ENCODE results near the gene IGF1R.
"Not testable (repeated sequence)": the region's sequence is repeated elsewhere in the genome, so short reads cannot be mapped to it uniquely, and the experiment has no call there.

Gene IGF1R

GRCh38 chr15:98998279-98998678, 349.9 kb downstream of the IGF1R start:
- no peak for DNase-seq (ENCODE audit: low spot score)

DNA sequence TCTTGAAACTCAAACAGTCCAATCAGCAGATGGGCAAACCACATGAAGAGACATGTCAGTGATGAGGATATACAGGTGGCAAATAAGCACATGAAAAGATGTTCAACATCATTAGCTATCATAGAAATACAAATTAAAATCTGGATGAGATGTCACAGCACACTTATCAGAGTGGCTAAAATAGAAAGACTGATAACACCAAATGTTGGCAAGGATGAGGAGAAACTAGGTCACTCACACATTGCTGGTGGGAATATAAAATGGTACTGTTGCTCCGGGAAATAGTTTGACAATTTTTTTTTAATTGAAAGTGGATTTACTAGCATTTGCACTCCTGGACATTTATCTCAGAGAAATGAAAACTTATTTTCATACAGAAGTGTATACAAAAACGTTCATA, 350.9 kb downstream of the IGF1R start:
- no peak for DNase-seq (ENCODE audit: low spot score)

GRCh38 chr15:99002226-99002625, 353.9 kb downstream of the IGF1R start:
- DNase-seq (ENCODE audit: low spot score): no peak

DNA sequence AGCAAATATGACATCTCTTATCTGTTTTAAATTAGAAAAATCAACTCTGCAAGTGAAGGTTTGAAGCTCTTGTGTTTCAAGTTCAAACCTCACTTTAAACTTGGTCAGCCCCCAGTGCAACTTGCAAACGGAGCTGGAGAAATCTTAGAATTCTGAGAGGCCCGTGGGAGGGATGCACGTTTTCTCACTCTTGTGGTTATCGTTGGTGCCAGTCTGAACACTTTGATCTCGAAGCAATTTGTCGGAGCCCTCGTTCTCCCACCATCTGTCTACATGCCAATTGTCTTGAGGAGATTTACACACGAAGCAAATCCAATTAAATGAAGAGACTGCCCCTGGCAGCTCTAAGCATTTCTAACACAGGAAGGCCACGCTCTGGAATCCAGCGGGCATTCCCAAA, 355.0 kb downstream of the IGF1R start:
- DNase-seq (ENCODE audit: low spot score): not testable (repeated sequence)

DNA sequence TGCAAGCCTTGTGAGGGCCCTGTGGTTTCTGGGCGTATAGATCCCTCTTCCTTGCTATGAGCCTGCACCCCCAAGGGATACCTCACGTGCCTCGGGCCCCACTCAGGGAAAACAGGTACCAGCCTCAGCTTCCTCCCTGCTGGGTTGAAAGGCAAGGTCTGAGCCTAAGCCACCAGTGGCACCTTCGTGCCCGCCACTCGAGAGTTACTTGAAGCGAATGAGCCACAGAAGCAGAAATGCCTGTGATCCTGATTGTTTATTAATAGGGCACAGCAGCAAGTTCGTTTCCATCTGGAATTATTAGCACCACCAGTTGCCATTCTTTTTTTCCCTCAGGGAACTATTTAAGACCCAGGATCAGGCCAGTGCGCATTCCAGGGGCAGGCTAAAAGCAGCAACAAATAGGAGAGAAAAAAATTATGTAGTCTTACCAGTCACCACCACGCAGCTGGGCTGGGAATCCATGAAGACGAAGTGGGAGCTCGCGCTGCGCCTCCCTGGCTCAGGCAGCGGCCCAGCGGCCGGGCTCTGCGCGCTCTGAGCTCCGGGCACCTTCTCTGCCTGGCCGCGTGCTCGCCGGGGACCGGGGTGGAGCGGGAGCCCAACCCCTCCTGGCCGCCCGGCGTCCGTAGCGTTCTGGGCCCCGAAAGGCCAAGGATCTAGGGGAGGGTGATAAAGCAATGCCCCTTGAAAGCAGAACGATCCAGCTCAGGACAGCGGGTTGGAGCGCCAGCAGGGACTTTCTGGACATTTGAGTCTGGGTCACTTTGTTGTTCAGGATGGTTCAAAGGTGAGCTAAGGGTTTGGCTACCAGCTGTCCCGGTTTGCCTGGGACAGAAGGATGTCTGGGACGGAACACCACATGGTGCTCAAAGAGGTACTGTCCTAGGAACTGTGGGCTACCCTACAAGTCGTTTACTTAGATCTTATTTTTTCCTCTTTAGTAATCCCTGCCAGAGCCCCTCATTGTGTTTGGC, 356.9 kb downstream of the IGF1R start:
- not testable (repeated sequence) for DNase-seq (ENCODE audit: low spot score)

DNA sequence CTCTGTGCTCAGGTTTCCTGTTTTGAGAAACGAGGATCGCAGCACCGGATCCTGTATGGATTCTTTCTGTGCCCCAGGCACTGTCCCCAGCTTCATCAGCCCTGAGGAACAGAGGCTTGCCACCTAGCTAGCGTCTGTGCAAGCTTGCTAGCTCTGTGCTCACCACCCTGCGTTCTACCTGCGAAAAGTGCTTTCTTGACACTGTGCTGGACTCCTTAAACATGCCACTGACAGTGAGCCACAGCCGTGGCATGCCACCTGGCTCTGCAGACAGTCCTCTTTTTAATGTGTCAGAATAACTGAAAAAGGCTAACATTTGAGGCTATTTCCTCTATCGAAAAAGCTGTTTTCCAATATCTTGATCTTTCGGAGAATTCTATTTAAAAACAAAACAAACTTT, 357.8 kb downstream of the IGF1R start:
- DNase-seq (ENCODE audit: low spot score): no peak

DNA sequence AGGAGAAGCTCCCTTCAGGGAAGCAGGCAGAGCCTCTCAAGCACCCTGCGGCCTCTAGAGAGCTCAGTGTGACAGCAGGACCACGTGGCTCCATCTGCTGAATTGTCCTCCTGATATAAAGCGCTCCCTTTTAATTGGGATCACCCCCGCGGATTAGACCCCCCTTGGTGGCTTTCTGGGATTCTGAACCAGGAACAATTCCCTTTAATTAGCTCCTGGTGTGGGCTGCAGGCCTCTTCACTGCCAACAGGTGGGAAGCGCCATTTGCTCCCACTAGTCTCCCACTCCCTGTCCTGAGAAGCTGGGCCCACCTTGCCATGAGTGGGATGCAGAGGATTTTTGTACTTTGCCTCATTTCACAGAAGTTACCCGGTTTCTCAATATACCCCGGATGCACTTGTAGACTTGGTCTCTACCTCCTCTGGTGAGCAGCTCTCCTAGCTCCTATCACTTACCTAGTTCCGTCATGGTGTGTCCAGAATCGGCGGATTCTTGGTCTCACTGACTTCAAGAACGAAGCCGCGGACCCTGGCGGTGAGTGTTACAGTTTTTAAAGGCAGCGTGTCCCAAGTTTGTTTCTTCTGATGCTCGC, 358.7 kb downstream of the IGF1R start:
- no peak for DNase-seq (ENCODE audit: low spot score)

GRCh38 chr15:99009741-99010330, 361.5 kb downstream of the IGF1R start:
- no peak for DNase-seq (ENCODE audit: low spot score)

GRCh38 chr15:99010768-99011167, 362.4 kb downstream of the IGF1R start:
- no peak for DNase-seq (ENCODE audit: low spot score)

Measured in CD4-positive, alpha-beta T cell treated with Interleukin-15 for 4 hours (primary cell).